AG04450 (cell line): ENCODE results near the gene PSKH1. TPM values are rescaled to one million over a fixed set of nuclear protein-coding genes. Genes with fewer than 3 reads are reported as not detected.

Experiments used
- CTCF ChIA-PET: fragments of 300-600, 350-600 bp; formaldehyde crosslinking; extraction: SDS; loops from one replicate; lab custom pipeline; 2022; ENCODE audit warnings: antibody characterized with exemption, inconsistent platforms; lab: Charles Lee
- POLR2A ChIA-PET: fragments of 350-600 bp; formaldehyde crosslinking; extraction: SDS; loops from one replicate; lab custom pipeline; 2021; ENCODE audit warnings: antibody characterized with exemption, inconsistent platforms; lab: Yijun Ruan, JAX
- DNase-seq: peaks from one replicate; pipeline ENCODE4 v3.0.0-alpha.2; 2011; ENCODE audit warnings: low read depth, low spot score
- H3K27ac ChIP-seq: one replicate; pipeline ENCODE4 v1.5.1; 2012; ENCODE audit warnings: low read depth, low read length, control low read depth
- H3K27me3 ChIP-seq: one replicate; pipeline ENCODE4 v1.6.0; 2012; ENCODE audit warnings: low read length; ENCODE audit not compliant: control insufficient read depth, insufficient read depth
- H3K4me3 ChIP-seq: 2 replicates; pipeline ENCODE4 v1.5.1; 2011; ENCODE audit warnings: mild to moderate bottlenecking, low read depth, low read length, control low read depth
- H3K9me3 ChIP-seq: 2 replicates; pipeline ENCODE4 v1.5.1; 2012; ENCODE audit warnings: low read length; ENCODE audit not compliant: control insufficient read depth, insufficient read depth
- polyA plus RNA-seq: library from polyadenylated mRNA; depleted of rRNA; stranded (reverse); fragments of >200 nt; gene quantifications from 2 replicates; pipeline ENCODE4 v1.2.3, GENCODE V29; 2011
- TF ChIP-seq, protein P1 (sequence below): IDR thresholded peaks from 2 replicates; pipeline ENCODE4 v1.5.1; 2011; ENCODE audit warnings: low read depth, low read length, control low read depth, inconsistent platforms

PSKH1 gene
- polyA plus RNA-seq, 1 experiment: 18.2 TPM

- POLR2A ChIA-PET: interaction anchor here (0.9 kb wide), 1 partner anchor 55 kb away, joined by 3 read pairs; the partner anchor contains the start of gene PSMB10
- CTCF ChIA-PET: interaction anchor here (3.2 kb wide), 1 partner anchor 47 kb away, joined by 14 read pairs; no protein-coding TSS in a partner anchor
- no peak for DNase-seq
These were observed 11.4 kb upstream of the PSKH1 start for GRCh38 chr16:67881621-67882161.

DNA sequence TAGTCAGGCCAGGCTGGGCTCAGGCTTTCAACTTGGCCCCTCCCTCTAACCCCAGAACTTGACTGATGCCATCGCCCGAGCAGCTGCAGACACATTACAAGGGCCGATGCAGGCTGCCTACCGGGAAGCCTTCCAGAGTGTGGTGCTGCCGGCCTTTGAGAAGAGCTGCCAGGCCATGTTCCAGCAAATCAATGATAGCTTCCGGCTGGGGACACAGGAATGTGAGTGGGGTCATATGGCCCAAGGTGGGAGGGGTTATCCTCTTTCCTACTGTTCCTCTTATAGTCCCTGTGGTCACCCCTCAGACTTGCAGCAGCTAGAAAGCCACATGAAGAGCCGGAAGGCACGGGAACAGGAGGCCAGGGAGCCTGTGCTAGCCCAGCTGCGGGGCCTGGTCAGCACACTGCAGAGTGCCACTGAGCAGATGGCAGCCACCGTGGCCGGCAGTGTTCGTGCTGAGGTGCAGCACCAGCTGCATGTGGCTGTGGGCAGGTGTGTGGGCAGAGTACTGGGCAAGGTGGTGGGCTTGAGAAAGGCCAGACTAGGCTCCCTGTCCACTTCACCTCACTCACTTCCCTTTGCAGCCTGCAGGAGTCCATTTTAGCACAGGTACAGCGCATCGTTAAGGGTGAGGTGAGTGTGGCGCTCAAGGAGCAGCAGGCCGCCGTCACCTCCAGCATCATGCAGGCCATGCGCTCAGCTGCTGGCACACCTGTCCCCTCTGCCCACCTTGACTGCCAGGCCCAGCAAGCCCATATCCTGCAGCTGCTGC lies 10.5 kb upstream of the PSKH1 start:
- POLR2A ChIA-PET: interaction anchor here (0.9 kb wide), 1 partner anchor 54 kb away, joined by 3 read pairs; the partner anchor contains the start of gene PSMB10
- DNase-seq: no peak

More at GRCh38 chr16:67881621-67882161, 11.4 kb upstream of the PSKH1 start:
- TF ChIP-seq, protein P1, sequence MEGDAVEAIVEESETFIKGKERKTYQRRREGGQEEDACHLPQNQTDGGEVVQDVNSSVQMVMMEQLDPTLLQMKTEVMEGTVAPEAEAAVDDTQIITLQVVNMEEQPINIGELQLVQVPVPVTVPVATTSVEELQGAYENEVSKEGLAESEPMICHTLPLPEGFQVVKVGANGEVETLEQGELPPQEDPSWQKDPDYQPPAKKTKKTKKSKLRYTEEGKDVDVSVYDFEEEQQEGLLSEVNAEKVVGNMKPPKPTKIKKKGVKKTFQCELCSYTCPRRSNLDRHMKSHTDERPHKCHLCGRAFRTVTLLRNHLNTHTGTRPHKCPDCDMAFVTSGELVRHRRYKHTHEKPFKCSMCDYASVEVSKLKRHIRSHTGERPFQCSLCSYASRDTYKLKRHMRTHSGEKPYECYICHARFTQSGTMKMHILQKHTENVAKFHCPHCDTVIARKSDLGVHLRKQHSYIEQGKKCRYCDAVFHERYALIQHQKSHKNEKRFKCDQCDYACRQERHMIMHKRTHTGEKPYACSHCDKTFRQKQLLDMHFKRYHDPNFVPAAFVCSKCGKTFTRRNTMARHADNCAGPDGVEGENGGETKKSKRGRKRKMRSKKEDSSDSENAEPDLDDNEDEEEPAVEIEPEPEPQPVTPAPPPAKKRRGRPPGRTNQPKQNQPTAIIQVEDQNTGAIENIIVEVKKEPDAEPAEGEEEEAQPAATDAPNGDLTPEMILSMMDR: no peak
- no peaks in the 10 kb centered on the region for H3K27me3 ChIP-seq
- H3K9me3 ChIP-seq: no peaks in the 10 kb centered on the region
- peak overlapping the region; percentile 31 for H3K27ac ChIP-seq
- H3K4me3 ChIP-seq: no peak overlapping the region

GRCh38 chr16:67883146-67883871 lies 9.7 kb upstream of the PSKH1 start:
- POLR2A ChIA-PET: interaction anchor here (0.6 to 2.1 kb wide), 2 partner anchors 10 to 335 kb away, joined by 5 to 10 read pairs; partner anchors contain the start of gene PSKH1
- Histone ChIP-seq H3K9me3 (no peaks in the 10 kb centered on the region), H3K4me3 (no peak overlapping the region), H3K27me3 (no peaks in the 10 kb centered on the region), H3K27ac (no peak overlapping the region)
- CTCF ChIA-PET: interaction anchor here (0.6 to 3.2 kb wide), 26 partner anchors 9 to 362 kb away, joined by 3 to 25 read pairs (median 5); partner anchors contain the start of genes ACD, CTRL, EDC4 and PSKH1
- TF ChIP-seq, protein P1: no peak; the same call in 1 of the 2 replicates
- DNase-seq: no peak

More for the DNA sequence above, 10.5 kb upstream of the PSKH1 start:
- no peaks in the 10 kb centered on the region for H3K27me3 ChIP-seq
- CTCF ChIA-PET: interaction anchor here (0.9 to 3.2 kb wide), 8 partner anchors 8 to 158 kb away, joined by 3 to 25 read pairs (median 12); partner anchors contain the start of genes EDC4 and PSKH1
- TF ChIP-seq, protein P1: no peak
- H3K27ac ChIP-seq: no peak overlapping the region
- no peaks in the 10 kb centered on the region for H3K9me3 ChIP-seq
- H3K4me3 ChIP-seq: no peak overlapping the region

- DNase-seq: no peak
- TF ChIP-seq, protein P1: peak; percentile 84; the same call in 1 of the 2 replicates
- ChIA-PET CTCF (interaction anchor here (0.6 to 3.2 kb wide), 30 partner anchors 9 to 363 kb away, joined by 3 to 25 read pairs (median 4); partner anchors contain the start of genes ACD, CTRL, EDC4 and PSKH1), POLR2A (interaction anchor here (0.6 to 2.1 kb wide), 4 partner anchors 10 to 335 kb away, joined by 3 to 10 read pairs (median 4); partner anchors contain the start of gene PSKH1)
- Histone ChIP-seq H3K9me3 (no peaks in the 10 kb centered on the region), H3K4me3 (no peak overlapping the region), H3K27me3 (no peaks in the 10 kb centered on the region), H3K27ac (no peak overlapping the region)
These were observed 9.2 kb upstream of the PSKH1 start for GRCh38 chr16:67883872-67884261.
